WTC11 (cell line): ENCODE measurements around the gene DNAJC17. TPM values are rescaled to one million over a fixed set of nuclear protein-coding genes. Genes with fewer than 3 reads are reported as not detected.
A peak's percentile ranks its signal among the peaks of the same experiment; 100 is the strongest.

ENCODE experiments used
- ATAC-seq: fragments of 200-7000 bp; cut with Tn5 transposase; 2 replicates; pipeline ENCODE4 v1.10.0; 2021; ENCODE audit warnings: mild to moderate bottlenecking, moderate library complexity
- CTCF ChIA-PET: fragments of 300-600 bp; sonication (Branson Sonifier 250); formaldehyde crosslinking; loops from one replicate; lab custom pipeline; 2021; ENCODE audit warnings: antibody characterized with exemption; lab: Charles Lee
- POLR2A ChIA-PET: fragments of 350-600 bp; sonication (Branson Sonifier 250); formaldehyde crosslinking; loops from one replicate; lab custom pipeline; 2021; ENCODE audit warnings: antibody characterized with exemption; lab: Charles Lee
- DNase-seq: peaks from one replicate; pipeline ENCODE4 v3.0.0; 2021; ENCODE audit warnings: low spot score
- H3K27ac Mint-ChIP-seq: 2 replicates; pipeline ENCODE4 v1.8.0; 2021; ENCODE audit warnings: mixed read lengths
- H3K27me3 Mint-ChIP-seq: 2 replicates; pipeline ENCODE4 v1.8.0; 2021; ENCODE audit warnings: low read depth, mild to moderate bottlenecking, moderate library complexity, mixed read lengths
- H3K36me3 Mint-ChIP-seq: 2 replicates; pipeline ENCODE4 v1.8.0; 2021; ENCODE audit warnings: mixed read lengths
- H3K4me1 Mint-ChIP-seq: 2 replicates; pipeline ENCODE4 v1.8.0; 2022; ENCODE audit warnings: mixed read lengths
- H3K4me3 Mint-ChIP-seq: 2 replicates; pipeline ENCODE4 v1.8.0; 2021; ENCODE audit warnings: mild to moderate bottlenecking, moderate library complexity, mixed read lengths
- H3K9me3 Mint-ChIP-seq: 2 replicates; pipeline ENCODE4 v1.8.0; 2021; ENCODE audit warnings: mixed read lengths
- ATF1 ChIP-seq: sonication (generic); formaldehyde crosslinking; IDR thresholded peaks from 2 replicates; pipeline ENCODE4 v1.8.1; 2023; ENCODE audit warnings: mild to moderate bottlenecking, moderate library complexity, missing genetic modification reagents
- GABPB1 ChIP-seq: sonication (generic); formaldehyde crosslinking; IDR thresholded peaks from 2 replicates; pipeline ENCODE4 v1.8.1; 2023; ENCODE audit warnings: mild to moderate bottlenecking, missing genetic modification reagents
- GTF2I ChIP-seq: fragments of 250-450 bp; sonication (Bioruptor Pico); conservative IDR thresholded peaks from 2 replicates; pipeline ENCODE4 v1.4.0; 2021; ENCODE audit warnings: mild to moderate bottlenecking
- NR3C1 ChIP-seq: sonication (generic); formaldehyde crosslinking; conservative IDR thresholded peaks from 2 replicates; pipeline ENCODE4 v1.8.1; 2023; ENCODE audit warnings: low read depth, mild to moderate bottlenecking, missing genetic modification reagents
- PRRX2 ChIP-seq: fragments of 250-450 bp; sonication (Bioruptor Pico); IDR thresholded peaks from 2 replicates; pipeline ENCODE4 v1.8.0; 2021; ENCODE audit warnings: mild to moderate bottlenecking
- SMAD3 ChIP-seq: sonication (generic); formaldehyde crosslinking; IDR thresholded peaks from 2 replicates; pipeline ENCODE4 v1.8.0; 2022; ENCODE audit warnings: missing genetic modification reagents, mild to moderate bottlenecking, borderline replicate concordance
- TCF7 ChIP-seq: sonication (generic); formaldehyde crosslinking; IDR thresholded peaks from 2 replicates; pipeline ENCODE4 v1.8.0; 2022; ENCODE audit warnings: mild to moderate bottlenecking, low read depth, missing genetic modification reagents, moderate library complexity
- ZNF121 ChIP-seq: sonication (generic); formaldehyde crosslinking; IDR thresholded peaks from 2 replicates; pipeline ENCODE4 v1.8.0; 2023; ENCODE audit warnings: missing genetic modification reagents
- ZNF423 ChIP-seq: fragments of 250-450 bp; sonication (Bioruptor Pico); IDR thresholded peaks from 2 replicates; pipeline ENCODE4 v2.1.2; 2022; ENCODE audit warnings: mild to moderate bottlenecking, moderate library complexity
- total RNA-seq: library from RNA; stranded (reverse); gene quantifications from 3 replicates; pipeline ENCODE4 v1.2.3, GENCODE V29; 2021
- TF ChIP-seq, protein P1 (sequence below): sonication (generic); formaldehyde crosslinking; IDR thresholded peaks from 2 replicates; pipeline ENCODE4 v1.8.1; 2022; ENCODE audit warnings: missing genetic modification reagents, borderline replicate concordance
- TF ChIP-seq, protein P2 (sequence below): fragments of 250-450 bp; sonication (Bioruptor Pico); IDR thresholded peaks from 2 replicates; pipeline ENCODE4 v1.8.0; 2021; ENCODE audit warnings: mild to moderate bottlenecking
- TF ChIP-seq, protein P3 (sequence below): fragments of 250-450 bp; sonication (Bioruptor Pico); IDR thresholded peaks from 2 replicates; pipeline ENCODE4 v1.9.0; 2021; ENCODE audit warnings: moderate library complexity, mild to moderate bottlenecking, inconsistent platforms, borderline replicate concordance
- TF ChIP-seq, protein P4 (sequence below): sonication (generic); formaldehyde crosslinking; IDR thresholded peaks from 2 replicates; pipeline ENCODE4 v1.8.0; 2022; ENCODE audit warnings: mild to moderate bottlenecking, missing genetic modification reagents
- TF ChIP-seq, protein P5 (sequence below): sonication (generic); formaldehyde crosslinking; IDR thresholded peaks from 2 replicates; pipeline ENCODE4 v1.8.1; 2023; ENCODE audit warnings: mild to moderate bottlenecking, missing genetic modification reagents, moderate library complexity
- TF ChIP-seq, protein P6 (sequence below): sonication (generic); formaldehyde crosslinking; IDR thresholded peaks from 2 replicates; pipeline ENCODE4 v1.8.0; 2022; ENCODE audit warnings: mild to moderate bottlenecking, missing genetic modification reagents
- TF ChIP-seq, protein P7 (sequence below): fragments of 250-450 bp; sonication (Bioruptor Pico); conservative IDR thresholded peaks from 2 replicates; pipeline ENCODE4 v1.9.0; 2021; ENCODE audit warnings: mild to moderate bottlenecking
- TF ChIP-seq, protein P8 (sequence below): sonication (generic); formaldehyde crosslinking; IDR thresholded peaks from 2 replicates; pipeline ENCODE4 v1.8.0; 2022; ENCODE audit warnings: mild to moderate bottlenecking, missing genetic modification reagents

The DNAJC17 gene
- total RNA-seq, 1 experiment from 2014 or later: 49.8 TPM

DNA sequence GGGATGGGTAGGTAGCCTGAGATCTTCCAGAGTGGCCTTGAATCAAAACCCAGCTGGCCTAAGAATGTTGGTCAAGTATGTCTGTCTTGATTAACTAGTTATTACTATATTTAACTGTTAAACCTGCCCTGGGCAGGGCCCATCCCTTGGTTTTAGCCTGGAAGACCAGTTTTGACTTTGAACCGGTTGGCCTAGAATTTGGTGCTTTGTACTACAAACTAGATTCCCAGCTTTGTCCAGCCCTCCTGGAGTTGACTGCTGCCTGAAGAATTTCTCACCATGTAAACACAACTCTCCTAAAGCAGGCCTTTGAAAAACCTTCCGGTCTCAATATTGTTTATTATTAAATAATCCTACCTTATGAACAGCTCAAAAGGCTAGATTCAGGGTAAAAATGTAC is 21.5 kb downstream of the DNAJC17 start (continued):
- TF ChIP-seq, protein P1, sequence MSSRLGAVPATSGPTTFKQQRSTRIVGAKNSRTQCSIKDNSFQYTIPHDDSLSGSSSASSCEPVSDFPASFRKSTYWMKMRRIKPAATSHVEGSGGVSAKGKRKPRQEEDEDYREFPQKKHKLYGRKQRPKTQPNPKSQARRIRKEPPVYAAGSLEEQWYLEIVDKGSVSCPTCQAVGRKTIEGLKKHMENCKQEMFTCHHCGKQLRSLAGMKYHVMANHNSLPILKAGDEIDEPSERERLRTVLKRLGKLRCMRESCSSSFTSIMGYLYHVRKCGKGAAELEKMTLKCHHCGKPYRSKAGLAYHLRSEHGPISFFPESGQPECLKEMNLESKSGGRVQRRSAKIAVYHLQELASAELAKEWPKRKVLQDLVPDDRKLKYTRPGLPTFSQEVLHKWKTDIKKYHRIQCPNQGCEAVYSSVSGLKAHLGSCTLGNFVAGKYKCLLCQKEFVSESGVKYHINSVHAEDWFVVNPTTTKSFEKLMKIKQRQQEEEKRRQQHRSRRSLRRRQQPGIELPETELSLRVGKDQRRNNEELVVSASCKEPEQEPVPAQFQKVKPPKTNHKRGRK: no peak
- TF ChIP-seq TCF7: no peak
- TF ChIP-seq, protein P2, sequence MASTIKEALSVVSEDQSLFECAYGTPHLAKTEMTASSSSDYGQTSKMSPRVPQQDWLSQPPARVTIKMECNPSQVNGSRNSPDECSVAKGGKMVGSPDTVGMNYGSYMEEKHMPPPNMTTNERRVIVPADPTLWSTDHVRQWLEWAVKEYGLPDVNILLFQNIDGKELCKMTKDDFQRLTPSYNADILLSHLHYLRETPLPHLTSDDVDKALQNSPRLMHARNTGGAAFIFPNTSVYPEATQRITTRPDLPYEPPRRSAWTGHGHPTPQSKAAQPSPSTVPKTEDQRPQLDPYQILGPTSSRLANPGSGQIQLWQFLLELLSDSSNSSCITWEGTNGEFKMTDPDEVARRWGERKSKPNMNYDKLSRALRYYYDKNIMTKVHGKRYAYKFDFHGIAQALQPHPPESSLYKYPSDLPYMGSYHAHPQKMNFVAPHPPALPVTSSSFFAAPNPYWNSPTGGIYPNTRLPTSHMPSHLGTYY: no peak
- TF ChIP-seq NR3C1 (CRISPR knock-in tag): no peak
- TF ChIP-seq, protein P3, sequence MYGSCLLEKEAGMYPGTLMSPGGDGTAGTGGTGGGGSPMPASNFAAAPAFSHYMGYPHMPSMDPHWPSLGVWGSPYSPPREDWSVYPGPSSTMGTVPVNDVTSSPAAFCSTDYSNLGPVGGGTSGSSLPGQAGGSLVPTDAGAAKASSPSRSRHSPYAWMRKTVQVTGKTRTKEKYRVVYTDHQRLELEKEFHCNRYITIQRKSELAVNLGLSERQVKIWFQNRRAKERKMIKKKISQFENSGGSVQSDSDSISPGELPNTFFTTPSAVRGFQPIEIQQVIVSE (CRISPR knock-in tag): no peak
- no peak for TF ChIP-seq ATF1 (CRISPR knock-in tag)
- TF ChIP-seq, protein P4, sequence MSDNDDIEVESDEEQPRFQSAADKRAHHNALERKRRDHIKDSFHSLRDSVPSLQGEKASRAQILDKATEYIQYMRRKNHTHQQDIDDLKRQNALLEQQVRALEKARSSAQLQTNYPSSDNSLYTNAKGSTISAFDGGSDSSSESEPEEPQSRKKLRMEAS (CRISPR knock-in tag): no peak
- no peak for TF ChIP-seq PRRX2 (CRISPR knock-in tag)
- TF ChIP-seq, protein P5, sequence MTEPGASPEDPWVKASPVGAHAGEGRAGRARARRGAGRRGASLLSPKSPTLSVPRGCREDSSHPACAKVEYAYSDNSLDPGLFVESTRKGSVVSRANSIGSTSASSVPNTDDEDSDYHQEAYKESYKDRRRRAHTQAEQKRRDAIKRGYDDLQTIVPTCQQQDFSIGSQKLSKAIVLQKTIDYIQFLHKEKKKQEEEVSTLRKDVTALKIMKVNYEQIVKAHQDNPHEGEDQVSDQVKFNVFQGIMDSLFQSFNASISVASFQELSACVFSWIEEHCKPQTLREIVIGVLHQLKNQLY: no peak
- TF ChIP-seq SMAD3 (CRISPR knock-in tag): no peak

DNA sequence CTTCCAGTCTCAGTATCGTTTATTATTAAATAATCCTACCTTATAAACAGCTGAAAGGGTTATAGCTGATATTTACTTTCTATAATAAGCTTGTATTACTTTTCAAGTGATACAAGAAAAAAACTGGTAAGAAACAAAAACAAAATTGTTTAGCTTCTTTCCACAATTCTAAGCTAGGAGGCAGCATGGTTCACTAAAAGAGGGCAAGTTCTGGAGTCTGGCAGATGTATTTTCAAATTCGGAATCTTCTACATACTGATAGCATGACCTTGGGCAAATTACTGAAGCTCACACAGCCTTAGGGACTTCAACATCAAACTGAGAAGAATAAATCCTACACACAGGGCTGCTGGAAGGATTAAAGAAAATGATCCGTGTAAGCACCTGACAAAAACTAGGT is 22.1 kb downstream of the DNAJC17 start:
- ATAC-seq (no peak), DNase-seq (no peak)
- ChIA-PET CTCF (interaction anchor here (0.7 to 4.0 kb wide), 18 partner anchors 16 to 109 kb away, joined by 3 to 65 read pairs (median 4); partner anchors contain the start of genes DNAJC17, GCHFR, RAD51 and SPINT1), POLR2A (no interaction called here)
- no peak for TF ChIP-seq GABPB1
- TF ChIP-seq, protein P6, sequence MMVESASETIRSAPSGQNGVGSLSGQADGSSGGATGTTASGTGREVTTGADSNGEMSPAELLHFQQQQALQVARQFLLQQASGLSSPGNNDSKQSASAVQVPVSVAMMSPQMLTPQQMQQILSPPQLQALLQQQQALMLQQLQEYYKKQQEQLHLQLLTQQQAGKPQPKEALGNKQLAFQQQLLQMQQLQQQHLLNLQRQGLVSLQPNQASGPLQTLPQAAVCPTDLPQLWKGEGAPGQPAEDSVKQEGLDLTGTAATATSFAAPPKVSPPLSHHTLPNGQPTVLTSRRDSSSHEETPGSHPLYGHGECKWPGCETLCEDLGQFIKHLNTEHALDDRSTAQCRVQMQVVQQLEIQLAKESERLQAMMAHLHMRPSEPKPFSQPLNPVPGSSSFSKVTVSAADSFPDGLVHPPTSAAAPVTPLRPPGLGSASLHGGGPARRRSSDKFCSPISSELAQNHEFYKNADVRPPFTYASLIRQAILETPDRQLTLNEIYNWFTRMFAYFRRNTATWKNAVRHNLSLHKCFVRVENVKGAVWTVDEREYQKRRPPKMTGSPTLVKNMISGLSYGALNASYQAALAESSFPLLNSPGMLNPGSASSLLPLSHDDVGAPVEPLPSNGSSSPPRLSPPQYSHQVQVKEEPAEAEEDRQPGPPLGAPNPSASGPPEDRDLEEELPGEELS (CRISPR knock-in tag): no peak
- no peak for TF ChIP-seq ZNF121 (CRISPR knock-in tag)
- peaks cover 55% of the 10 kb centered on the region for H3K4me1 Mint-ChIP-seq
- no peaks in the 10 kb centered on the region for H3K36me3 Mint-ChIP-seq
- H3K27me3 Mint-ChIP-seq: no peaks in the 10 kb centered on the region
- peak overlapping the region; percentile 90; the same call in 1 of the 2 replicates for H3K27ac Mint-ChIP-seq
- no peaks in the 10 kb centered on the region for H3K9me3 Mint-ChIP-seq
- no peak overlapping the region for H3K4me3 Mint-ChIP-seq

DNA sequence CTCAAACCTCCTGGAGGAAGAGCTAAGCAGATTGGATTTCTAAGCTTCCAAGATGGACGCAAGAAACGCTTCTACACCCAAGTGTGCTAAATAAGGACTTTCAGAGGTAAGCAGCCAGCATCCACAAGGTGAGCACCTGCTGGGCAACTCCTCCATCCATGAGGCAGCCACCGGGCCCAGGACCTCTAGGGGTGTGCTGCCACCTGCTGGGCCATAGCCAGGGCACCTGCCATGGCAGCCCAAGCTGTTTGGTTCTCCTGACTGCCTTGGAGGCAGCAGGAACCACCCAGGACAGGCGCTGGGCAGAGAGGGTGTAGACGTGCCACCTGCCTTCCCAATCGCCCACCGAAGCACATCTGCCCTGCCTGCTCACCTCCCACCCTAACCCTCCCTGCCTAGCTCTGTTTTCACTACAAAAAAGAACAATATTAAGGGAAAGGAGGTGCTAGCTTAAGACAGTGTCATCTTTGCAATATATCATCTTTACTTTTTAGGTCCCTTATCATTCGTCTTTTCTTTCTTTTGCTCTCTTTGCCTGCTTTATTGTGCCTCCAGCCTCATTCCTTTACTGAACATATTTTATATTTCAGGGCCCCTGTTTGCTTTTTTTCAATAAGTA is 24.6 kb downstream of the DNAJC17 start:
- ATAC-seq (peak; percentile 74), DNase-seq (peak; percentile 75)
- CTCF ChIA-PET: interaction anchor here (0.7 to 2.7 kb wide), 19 partner anchors 11 to 193 kb away, joined by 3 to 21 read pairs (median 5); partner anchors contain the start of genes DNAJC17, GCHFR, RAD51 and VPS18
- H3K4me1 Mint-ChIP-seq: peaks cover 37% of the 10 kb centered on the region
- no peaks in the 10 kb centered on the region for H3K27me3 Mint-ChIP-seq
- H3K4me3 Mint-ChIP-seq: no peak overlapping the region
- H3K27ac Mint-ChIP-seq: peak overlapping the region; percentile 54
- TF ChIP-seq GTF2I (CRISPR knock-in tag): no peak
- TF ChIP-seq, protein P7, sequence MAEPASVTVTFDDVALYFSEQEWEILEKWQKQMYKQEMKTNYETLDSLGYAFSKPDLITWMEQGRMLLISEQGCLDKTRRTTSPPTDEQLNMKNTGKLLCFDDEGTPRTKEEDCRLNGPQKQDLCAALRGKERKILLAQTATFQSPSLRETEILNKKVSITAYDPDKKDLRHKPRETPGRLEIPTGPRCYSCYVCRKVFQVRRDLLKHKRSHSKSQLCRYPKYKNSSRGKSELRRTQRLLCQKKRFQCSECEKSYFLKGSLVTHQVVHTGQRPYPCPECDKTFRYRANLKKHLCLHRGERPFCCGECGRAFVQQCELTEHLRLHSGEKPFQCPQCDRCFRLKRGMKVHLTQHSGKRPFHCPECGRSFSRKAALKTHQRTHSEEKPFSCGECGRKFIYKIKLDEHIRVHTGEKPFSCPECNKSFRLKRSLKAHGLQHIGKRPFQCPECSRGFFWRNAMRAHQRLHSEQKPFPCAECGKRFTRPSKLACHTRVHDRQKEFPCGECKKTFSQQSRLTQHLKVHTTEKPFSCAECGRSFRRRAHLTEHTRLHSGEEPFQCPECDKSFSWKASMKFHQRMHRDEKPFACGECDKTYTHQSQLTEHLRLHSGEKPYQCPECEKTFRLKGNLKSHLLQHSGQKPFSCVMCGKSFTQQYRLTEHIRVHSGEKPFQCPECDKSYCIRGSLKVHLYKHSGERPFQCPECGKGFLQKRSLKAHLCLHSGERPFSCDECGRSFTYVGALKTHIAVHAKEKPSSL: no peak
- TF ChIP-seq ZNF423 (CRISPR knock-in tag): peak; percentile 45; the same call in 1 of the 2 replicates
- TF ChIP-seq, protein P8, sequence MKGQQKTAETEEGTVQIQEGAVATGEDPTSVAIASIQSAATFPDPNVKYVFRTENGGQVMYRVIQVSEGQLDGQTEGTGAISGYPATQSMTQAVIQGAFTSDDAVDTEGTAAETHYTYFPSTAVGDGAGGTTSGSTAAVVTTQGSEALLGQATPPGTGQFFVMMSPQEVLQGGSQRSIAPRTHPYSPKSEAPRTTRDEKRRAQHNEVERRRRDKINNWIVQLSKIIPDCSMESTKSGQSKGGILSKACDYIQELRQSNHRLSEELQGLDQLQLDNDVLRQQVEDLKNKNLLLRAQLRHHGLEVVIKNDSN (CRISPR knock-in tag): no peak
- no peaks in the 10 kb centered on the region for H3K9me3 Mint-ChIP-seq
- peaks cover 7% of the 10 kb centered on the region for H3K36me3 Mint-ChIP-seq
- POLR2A ChIA-PET: interaction anchor here (0.5 to 1.1 kb wide), 4 partner anchors 12 to 80 kb away, joined by 3 to 5 read pairs (median 4); no protein-coding TSS in a partner anchor
